SU-DHL-6 (cell line): ENCODE data around the gene NFATC3.

Source experiments
- EZH2phosphoT487 ChIP-seq: fragments of 200-600 bp; sonication (generic), shearing (Covaris generic); conservative IDR thresholded peaks from 2 replicates; pipeline ENCODE4 v1.6.1; 2018; ENCODE audit warnings: mild to moderate bottlenecking, antibody characterized with exemption, low read length, moderate library complexity, mixed read lengths
- TF ChIP-seq, protein P1 (sequence below): fragments of 200-600 bp; sonication (generic); IDR thresholded peaks from one replicate; pipeline ENCODE4 v1.5.1; 2017; ENCODE audit warnings: antibody characterized with exemption, mild to moderate bottlenecking, low read length, moderate library complexity; ENCODE audit not compliant: insufficient read depth, poor library complexity, severe bottlenecking

DNA sequence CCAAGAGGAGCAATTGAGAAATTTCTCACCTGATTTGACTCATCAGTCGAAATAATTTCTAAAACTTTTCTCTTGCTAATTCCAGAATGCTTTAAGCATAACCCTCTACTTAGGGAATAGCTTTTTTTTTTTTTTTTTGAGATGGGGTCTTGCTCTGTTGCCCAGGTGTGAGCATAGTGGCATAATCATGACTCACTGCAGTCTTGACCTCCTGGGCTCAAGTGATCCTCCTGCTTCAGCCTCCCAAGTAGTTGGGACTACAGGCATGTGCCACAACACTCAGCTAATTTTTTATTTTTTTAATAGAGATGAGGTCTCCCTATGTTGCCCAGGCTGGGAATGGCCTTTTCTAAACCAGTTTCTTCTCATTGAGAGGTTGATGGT lies 13.7 kb upstream of the NFATC3 start:
- TF ChIP-seq EZH2phosphoT487 = no peak
- TF ChIP-seq, protein P1, sequence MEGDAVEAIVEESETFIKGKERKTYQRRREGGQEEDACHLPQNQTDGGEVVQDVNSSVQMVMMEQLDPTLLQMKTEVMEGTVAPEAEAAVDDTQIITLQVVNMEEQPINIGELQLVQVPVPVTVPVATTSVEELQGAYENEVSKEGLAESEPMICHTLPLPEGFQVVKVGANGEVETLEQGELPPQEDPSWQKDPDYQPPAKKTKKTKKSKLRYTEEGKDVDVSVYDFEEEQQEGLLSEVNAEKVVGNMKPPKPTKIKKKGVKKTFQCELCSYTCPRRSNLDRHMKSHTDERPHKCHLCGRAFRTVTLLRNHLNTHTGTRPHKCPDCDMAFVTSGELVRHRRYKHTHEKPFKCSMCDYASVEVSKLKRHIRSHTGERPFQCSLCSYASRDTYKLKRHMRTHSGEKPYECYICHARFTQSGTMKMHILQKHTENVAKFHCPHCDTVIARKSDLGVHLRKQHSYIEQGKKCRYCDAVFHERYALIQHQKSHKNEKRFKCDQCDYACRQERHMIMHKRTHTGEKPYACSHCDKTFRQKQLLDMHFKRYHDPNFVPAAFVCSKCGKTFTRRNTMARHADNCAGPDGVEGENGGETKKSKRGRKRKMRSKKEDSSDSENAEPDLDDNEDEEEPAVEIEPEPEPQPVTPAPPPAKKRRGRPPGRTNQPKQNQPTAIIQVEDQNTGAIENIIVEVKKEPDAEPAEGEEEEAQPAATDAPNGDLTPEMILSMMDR = no peak
